ENCODE data around the gene KCTD15. TPM values are rescaled to one million over a fixed set of nuclear protein-coding genes. Genes with fewer than 3 reads are reported as not detected.

KCTD15 gene
- total RNA-seq, 1 experiment from 2014 or later: 41.5 TPM

GRCh38 chr19:33767898-33768413 is 28.7 kb upstream of the KCTD15 start (continued):
- TF ChIP-seq PRDM15 (CRISPR knock-in tag; IDR thresholded peaks at IDR 0.05) (0 out of 2 replicates have a peak, but pooled peaks have one; percentile 19), GABPB1 (CRISPR knock-in tag; IDR thresholded peaks at IDR 0.05) (no peak), ZNF317 (CRISPR knock-in tag; IDR thresholded peaks at IDR 0.05; ENCODE audit: borderline replicate concordance, low read depth) (no peak), ZNF219 (CRISPR knock-in tag; IDR thresholded peaks at IDR 0.05; ENCODE audit: borderline replicate concordance) (peak; percentile 86), PRRX2 (CRISPR knock-in tag; IDR thresholded peaks at IDR 0.05) (no peak), MLX (CRISPR knock-in tag; IDR thresholded peaks at IDR 0.05) (no peak), NFATC4 (CRISPR knock-in tag; IDR thresholded peaks at IDR 0.05) (no peak), EMX1 (CRISPR knock-in tag; IDR thresholded peaks at IDR 0.05) (no peak), ZNF671 (CRISPR knock-in tag; IDR thresholded peaks at IDR 0.05) (no peak), KAT7 (CRISPR knock-in tag; IDR thresholded peaks at IDR 0.05; ENCODE audit: borderline replicate concordance) (no peak), MXD4 (CRISPR knock-in tag; IDR thresholded peaks at IDR 0.05; ENCODE audit: borderline replicate concordance) (no peak), NR3C1 (CRISPR knock-in tag; conservative IDR thresholded peaks at IDR 0.05; ENCODE audit: low read depth) (no peak), IRF2 (CRISPR knock-in tag; IDR thresholded peaks at IDR 0.05; ENCODE audit: borderline replicate concordance, low read depth) (no peak), STAT6 (CRISPR knock-in tag; conservative IDR thresholded peaks at IDR 0.05; ENCODE audit: low read depth) (no peak), CREM (CRISPR knock-in tag; IDR thresholded peaks at IDR 0.05) (no peak), ZNF423 (CRISPR knock-in tag; IDR thresholded peaks at IDR 0.05) (0 out of 2 replicates have a peak, but pooled peaks have one; percentile 2), ZNF425 (CRISPR knock-in tag; conservative IDR thresholded peaks at IDR 0.05) (no peak), SMAD3 (CRISPR knock-in tag; IDR thresholded peaks at IDR 0.05; ENCODE audit: borderline replicate concordance) (peak; percentile 85; the same call in 1 of the 2 replicates), PREB (CRISPR knock-in tag; IDR thresholded peaks at IDR 0.05; ENCODE audit: borderline replicate concordance) (no peak), TCF7 (CRISPR knock-in tag; IDR thresholded peaks at IDR 0.05; ENCODE audit: low read depth) (peak; percentile 82; the same call in 1 of the 2 replicates), ETV6 (CRISPR knock-in tag; IDR thresholded peaks at IDR 0.05) (peak; percentile 81), NFYB (CRISPR knock-in tag; conservative IDR thresholded peaks at IDR 0.05; ENCODE audit: low read depth) (no peak), ESRRA (CRISPR knock-in tag; IDR thresholded peaks at IDR 0.05; ENCODE audit: borderline replicate concordance) (peak; percentile 69; the same call in 1 of the 2 replicates), RORB (CRISPR knock-in tag; IDR thresholded peaks at IDR 0.05) (no peak), ZNF416 (CRISPR knock-in tag; IDR thresholded peaks at IDR 0.05) (no peak), MYBL2 (CRISPR knock-in tag; IDR thresholded peaks at IDR 0.05) (peak; percentile 81), E2F1 (CRISPR knock-in tag; IDR thresholded peaks at IDR 0.05) (peak; percentile 87), SOX15 (CRISPR knock-in tag; IDR thresholded peaks at IDR 0.05) (no peak), NR2C2 (CRISPR knock-in tag; IDR thresholded peaks at IDR 0.05) (no peak), ELF4 (CRISPR knock-in tag; IDR thresholded peaks at IDR 0.05; ENCODE audit: low read depth) (no peak), NFE2L1 (CRISPR knock-in tag; IDR thresholded peaks at IDR 0.05) (peak; percentile 88)

Data from WTC11 (cell line).